GM23338 (cell line): Measurements from ENCODE around the gene SYNPO. TPM values are rescaled to one million over a fixed set of nuclear protein-coding genes. Genes with fewer than 3 reads are reported as not detected.

ENCODE experiments used
- ATAC-seq: fragments of 200-7000 bp; cut with Tn5 transposase; 3 replicates; pipeline ENCODE4 v1.9.1; 2020
- DNase-seq: peaks from one replicate; pipeline ENCODE4 v3.0.0-alpha.2; 2015; ENCODE audit warnings: low spot score
- H2AFZ ChIP-seq: fragments of 200-600 bp; sonication (generic); 2 replicates; pipeline ENCODE4 v1.8.0; 2016; ENCODE audit warnings: antibody characterized with exemption, mild to moderate bottlenecking, moderate library complexity
- H3F3A ChIP-seq: fragments of 200-600 bp; sonication (generic); replicated peaks from 2 replicates; pipeline ENCODE4 v1.8.0; 2017; ENCODE audit warnings: antibody characterized with exemption, mixed run types, low read depth
- H3K27ac ChIP-seq: fragments of 200-600 bp; sonication (generic); 2 replicates; pipeline ENCODE4 v1.6.1; 2016; ENCODE audit warnings: low read depth
- H3K27me3 ChIP-seq: fragments of 200-600 bp; sonication (generic); 2 replicates; pipeline ENCODE4 v1.8.0; 2016; ENCODE audit warnings: mild to moderate bottlenecking, mixed run types, moderate library complexity; ENCODE audit not compliant: insufficient read depth
- H3K36me3 ChIP-seq: fragments of 200-600 bp; sonication (generic); 2 replicates; pipeline ENCODE4 v1.8.0; 2016; ENCODE audit warnings: mild to moderate bottlenecking; ENCODE audit not compliant: insufficient read depth
- H3K4me1 ChIP-seq: fragments of 200-600 bp; sonication (generic); 2 replicates; pipeline ENCODE4 v1.8.0; 2016; ENCODE audit warnings: mild to moderate bottlenecking, moderate library complexity; ENCODE audit not compliant: insufficient read depth
- H3K4me2 ChIP-seq: fragments of 200-600 bp; sonication (generic); 2 replicates; pipeline ENCODE4 v1.7.1; 2017; ENCODE audit warnings: mixed run types
- H3K4me3 ChIP-seq: fragments of 200-600 bp; sonication (generic); 2 replicates; pipeline ENCODE4 v1.6.1; 2016; ENCODE audit warnings: mixed run types
- H3K79me2 ChIP-seq: fragments of 200-600 bp; sonication (generic); replicated peaks from 2 replicates; pipeline ENCODE4 v1.8.0; 2017; ENCODE audit warnings: mild to moderate bottlenecking; ENCODE audit not compliant: insufficient read depth
- H3K9me2 ChIP-seq: fragments of 200-600 bp; sonication (generic); 2 replicates; pipeline ENCODE4 v1.8.0; 2017; ENCODE audit not compliant: insufficient read depth
- H4K20me1 ChIP-seq: fragments of 200-600 bp; sonication (generic); replicated peaks from 2 replicates; pipeline ENCODE4 v1.8.0; 2017; ENCODE audit warnings: mild to moderate bottlenecking; ENCODE audit not compliant: insufficient read depth
- H3K27ac Mint-ChIP-seq: 2 replicates; pipeline ENCODE4 v1.8.0; 2020; ENCODE audit warnings: inconsistent platforms, mild to moderate bottlenecking, moderate library complexity, mixed read lengths
- H3K27me3 Mint-ChIP-seq: 3 replicates; pipeline ENCODE4 v1.8.0; 2022; ENCODE audit warnings: low read depth, mild to moderate bottlenecking, moderate library complexity, mixed read lengths, inconsistent platforms; ENCODE audit not compliant: insufficient read depth, poor library complexity
- H3K36me3 Mint-ChIP-seq: 3 replicates; pipeline ENCODE4 v1.8.0; 2021; ENCODE audit warnings: low read depth, mild to moderate bottlenecking, inconsistent platforms, moderate library complexity, mixed read lengths
- H3K4me1 Mint-ChIP-seq: 3 replicates; pipeline ENCODE4 v1.8.0; 2020; ENCODE audit warnings: mild to moderate bottlenecking, inconsistent platforms, mixed read lengths
- H3K4me3 Mint-ChIP-seq: 3 replicates; pipeline ENCODE4 v1.8.0; 2021; ENCODE audit warnings: moderate library complexity, mild to moderate bottlenecking, inconsistent platforms, mixed read lengths
- H3K9me3 Mint-ChIP-seq: 3 replicates; pipeline ENCODE4 v1.8.0; 2020; ENCODE audit warnings: moderate library complexity, mild to moderate bottlenecking, inconsistent platforms, mixed read lengths
- CTCF ChIP-seq, 2 experiments: fragments of 200-600 bp in 1 of 2; sonication (generic) in 1 of 2; conservative IDR thresholded peaks; 2 replicates each; pipeline versions ENCODE4 v1.5.1 to v1.6.1; 2016 to 2017; ENCODE audit warnings: antibody characterized with exemption in 2 of 2, low read depth in 2 of 2, mild to moderate bottlenecking in 2 of 2, moderate library complexity in 1 of 2
- EZH2 ChIP-seq: fragments of 200-600 bp; sonication (generic); IDR thresholded peaks from one replicate; pipeline ENCODE4 v1.8.0; 2017; ENCODE audit warnings: antibody characterized with exemption, mild to moderate bottlenecking, low read depth; ENCODE audit not compliant: unreplicated experiment
- JUNB ChIP-seq: IDR thresholded peaks from one replicate; pipeline ENCODE4 v1.6.1; 2016; ENCODE audit warnings: antibody characterized with exemption; ENCODE audit not compliant: unreplicated experiment
- POLR2AphosphoS5 ChIP-seq: IDR thresholded peaks from 2 replicates; pipeline ENCODE4 v1.6.1; 2016; ENCODE audit warnings: antibody characterized with exemption, low read depth
- REST ChIP-seq: IDR thresholded peaks from one replicate; pipeline ENCODE4 v1.6.1; 2018; ENCODE audit warnings: antibody characterized with exemption; ENCODE audit not compliant: unreplicated experiment
- ZNF331 ChIP-seq: fragments of 250-450 bp; sonication (Bioruptor Pico); IDR thresholded peaks from 2 replicates; pipeline ENCODE4 v1.5.0; 2020; ENCODE audit warnings: low read depth, mild to moderate bottlenecking, moderate library complexity
- ZNF462 ChIP-seq: fragments of 250-450 bp; sonication (Bioruptor Pico); IDR thresholded peaks from 2 replicates; pipeline ENCODE4 v1.5.0; 2020; ENCODE audit warnings: mild to moderate bottlenecking, moderate library complexity
- polyA plus RNA-seq: library from polyadenylated mRNA; unstranded; fragments of >200 nt; fragmentation: Nextera tagmentation; extraction: Ambion mirVana; gene quantifications from 2 replicates; pipeline ENCODE4 v1.2.1, GENCODE V29; 2016
- total RNA-seq: library from RNA; depleted of rRNA; stranded (reverse); fragments of >200 nt; shearing (Covaris generic); gene quantifications from 2 replicates; pipeline ENCODE4 v1.2.3, GENCODE V29; 2014

The SYNPO gene
- total and polyA plus RNA-seq, 2 experiments from 2014 or later = 0.16 to 1.3 TPM

- Histone ChIP-seq H2AFZ (peak overlapping the region; percentile 84), H3K27ac (no peak overlapping the region), H3K4me2 (no peak overlapping the region), H3K4me3 (no peak overlapping the region), H3K27me3 (peaks cover 3% of the 10 kb centered on the region; the same call in 1 of the 2 replicates), H3F3A (0 out of 2 replicates have a peak, but pooled peaks cover 5% of the 10 kb centered on the region), H3K9me2 (no peaks in the 10 kb centered on the region), H3K79me2 (no peaks in the 10 kb centered on the region), H3K36me3 (no peaks in the 10 kb centered on the region), H3K4me1 (no peaks in the 10 kb centered on the region; the same call in 1 of the 2 replicates), H4K20me1 (no peaks in the 10 kb centered on the region)
- Mint-ChIP-seq H3K9me3 (no peaks in the 10 kb centered on the region), H3K27ac (no peak overlapping the region), H3K36me3 (no peaks in the 10 kb centered on the region; the same call in 2 of the 3 replicates), H3K4me1 (peaks cover 29% of the 10 kb centered on the region), H3K4me3 (no peak overlapping the region; the same call in 2 of the 3 replicates), H3K27me3 (peaks cover 25% of the 10 kb centered on the region)
- TF ChIP-seq JUNB (no peak), POLR2AphosphoS5 (no peak), EZH2 (no peak), CTCF (conservative IDR thresholded peaks at IDR 0.05; ENCODE audit: low read depth in 2 of 2) (no peak), ZNF462 (CRISPR knock-in tag) (no peak), ZNF331 (CRISPR knock-in tag) (no peak), REST (no peak)
- DNase-seq = no peak
- peak; percentile 10 for ATAC-seq
Observed at GRCh38 chr5:150660108-150660831, 19.8 kb downstream of the SYNPO start.
